Neural crest cell (in vitro differentiated cells): ENCODE results near the gene CDC42EP1. TPM values are rescaled to one million over a fixed set of nuclear protein-coding genes. Genes with fewer than 3 reads are reported as not detected.
"Not testable (repeated sequence)": the region's sequence is repeated elsewhere in the genome, so short reads cannot be mapped to it uniquely, and the experiment has no call there.

Experiments
- DNase-seq: peaks from one replicate; pipeline ENCODE4 v3.0.0; 2021; ENCODE audit warnings: low read depth, mixed read lengths, low spot score
- H3K27ac Mint-ChIP-seq: one replicate; pipeline ENCODE4 v1.8.0; 2021; ENCODE audit warnings: mild to moderate bottlenecking, mixed read lengths; ENCODE audit not compliant: unreplicated experiment
- H3K27me3 Mint-ChIP-seq: 2 replicates; pipeline ENCODE4 v1.8.0; 2021; ENCODE audit warnings: low read depth, mild to moderate bottlenecking, mixed read lengths
- H3K36me3 Mint-ChIP-seq: 2 replicates; pipeline ENCODE4 v1.8.0; 2021; ENCODE audit warnings: low read depth, mild to moderate bottlenecking, mixed read lengths
- H3K4me1 Mint-ChIP-seq: 2 replicates; pipeline ENCODE4 v1.8.0; 2021; ENCODE audit warnings: mixed read lengths
- H3K4me3 Mint-ChIP-seq: one replicate; pipeline ENCODE4 v1.8.0; 2021; ENCODE audit warnings: mild to moderate bottlenecking, mixed read lengths
- H3K9me3 Mint-ChIP-seq: 2 replicates; pipeline ENCODE4 v1.8.0; 2021; ENCODE audit warnings: mixed read lengths
- CTCF ChIP-seq: fragments of 200-600 bp; sonication (generic); conservative IDR thresholded peaks from 2 replicates; pipeline ENCODE4 v1.5.0; 2021; ENCODE audit warnings: antibody characterized with exemption, mild to moderate bottlenecking
- total RNA-seq: library from RNA; stranded (reverse); gene quantifications from 2 replicates; pipeline ENCODE4 v1.2.1, GENCODE V29; 2021

CDC42EP1 gene
- total RNA-seq, 1 donor from 2014 or later, result 22.6 TPM

- peak overlapping the region; percentile 76 for H3K4me3 Mint-ChIP-seq
- H3K27me3 Mint-ChIP-seq, result peaks cover 31% of the 10 kb centered on the region
Observed at GRCh38 chr22:37522482-37522881, 37.8 kb upstream of the CDC42EP1 start.

GRCh38 chr22:37525073-37525745, 35.1 kb upstream of the CDC42EP1 start:
- Mint-ChIP-seq H3K4me1 (peaks cover 15% of the 10 kb centered on the region), H3K27me3 (peaks cover 16% of the 10 kb centered on the region)

More at GRCh38 chr22:37522482-37522881, 37.8 kb upstream of the CDC42EP1 start:
- no peak for DNase-seq
- Mint-ChIP-seq H3K9me3 (no peaks in the 10 kb centered on the region), H3K36me3 (no peaks in the 10 kb centered on the region), H3K4me1 (peaks cover 21% of the 10 kb centered on the region), H3K27ac (no peak overlapping the region)
- no peak for TF ChIP-seq CTCF

GRCh38 chr22:37525746-37526350, 34.4 kb upstream of the CDC42EP1 start:
- H3K27ac Mint-ChIP-seq, result no peak overlapping the region
- no peak overlapping the region for H3K4me3 Mint-ChIP-seq
- peaks cover 15% of the 10 kb centered on the region for H3K4me1 Mint-ChIP-seq
- no peaks in the 10 kb centered on the region for H3K9me3 Mint-ChIP-seq
- peaks cover 12% of the 10 kb centered on the region for H3K27me3 Mint-ChIP-seq
- DNase-seq, result no peak
- no peak for TF ChIP-seq CTCF
- H3K36me3 Mint-ChIP-seq, result no peaks in the 10 kb centered on the region

More at GRCh38 chr22:37525073-37525745, 35.1 kb upstream of the CDC42EP1 start:
- no peaks in the 10 kb centered on the region for H3K36me3 Mint-ChIP-seq
- no peak for TF ChIP-seq CTCF
- no peak overlapping the region for H3K27ac Mint-ChIP-seq
- no peak overlapping the region for H3K4me3 Mint-ChIP-seq
- no peaks in the 10 kb centered on the region for H3K9me3 Mint-ChIP-seq
- DNase-seq, result no peak

DNA sequence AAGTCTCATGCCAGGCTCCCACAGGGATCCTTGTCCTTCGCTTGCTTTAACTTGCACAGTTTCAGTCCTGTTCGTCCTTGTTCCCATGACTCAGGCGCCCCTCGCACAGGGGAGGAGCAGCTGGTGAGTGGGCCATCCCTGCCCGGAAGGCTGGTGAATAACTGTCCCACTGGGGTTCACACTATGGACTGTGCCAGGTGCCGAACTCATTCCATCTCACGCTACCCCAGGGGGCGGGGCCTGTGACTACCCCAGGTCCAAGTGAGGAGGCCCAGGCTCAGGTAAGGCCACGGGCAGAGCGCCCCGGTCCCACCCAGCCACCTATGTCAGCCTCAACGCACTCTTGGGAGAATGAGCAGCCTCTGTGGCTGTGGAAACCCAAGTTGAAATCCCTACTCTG, 33.9 kb upstream of the CDC42EP1 start:
- Mint-ChIP-seq H3K4me3 (no peak overlapping the region), H3K4me1 (peaks cover 13% of the 10 kb centered on the region), H3K27ac (no peak overlapping the region), H3K9me3 (no peaks in the 10 kb centered on the region), H3K27me3 (peaks cover 7% of the 10 kb centered on the region), H3K36me3 (no peaks in the 10 kb centered on the region)
- DNase-seq, result no peak
- TF ChIP-seq CTCF, result no peak

GRCh38 chr22:37527081-37527752, 33.1 kb upstream of the CDC42EP1 start:
- H3K4me3 Mint-ChIP-seq, H3K36me3 Mint-ChIP-seq, H3K9me3 Mint-ChIP-seq, H3K27ac Mint-ChIP-seq, DNase-seq, H3K27me3 Mint-ChIP-seq: not testable (repeated sequence)
- H3K4me1 Mint-ChIP-seq, result peaks cover 11% of the 10 kb centered on the region

- not testable (repeated sequence) for H3K36me3 Mint-ChIP-seq, H3K27ac Mint-ChIP-seq, H3K4me3 Mint-ChIP-seq, H3K9me3 Mint-ChIP-seq, DNase-seq, H3K4me1 Mint-ChIP-seq, H3K27me3 Mint-ChIP-seq
Observed at GRCh38 chr22:37527952-37528351, 32.3 kb upstream of the CDC42EP1 start.
